Measurements from ENCODE around the gene INTS2. TPM values are rescaled to one million over a fixed set of nuclear protein-coding genes. Genes with fewer than 3 reads are reported as not detected.

Gene INTS2
- total RNA-seq, 4 donors from 2014 or later = 7.4 to 38.4 (median 15.9) TPM

- Histone ChIP-seq H3K27ac (no peak overlapping the region), H3K27me3 (no peaks in the 10 kb centered on the region), H3K4me1 (no peaks in the 10 kb centered on the region), H3K36me3 (no peaks in the 10 kb centered on the region), H3K4me3 (no peak overlapping the region), H3K9me3 (no peaks in the 10 kb centered on the region)
- no peak for TF ChIP-seq POLR2A (IDR thresholded peaks at IDR 0.05)
- no peak for TF ChIP-seq CTCF (IDR thresholded peaks at IDR 0.05)
- DNase-seq = no peak
- intact Hi-C loops (cut with DNase I; ENCODE audit: low total_unique reads) = no loop called here
Observed at GRCh38 chr17:61878520-61878919, 49.3 kb downstream of the INTS2 start.

- Histone ChIP-seq H3K4me3 (no peak overlapping the region), H3K9me3 (no peaks in the 10 kb centered on the region), H3K4me1 (no peaks in the 10 kb centered on the region), H3K36me3 (no peaks in the 10 kb centered on the region), H3K27ac (no peak overlapping the region), H3K27me3 (no peaks in the 10 kb centered on the region)
- TF ChIP-seq POLR2A (IDR thresholded peaks at IDR 0.05) = no peak
- TF ChIP-seq CTCF (IDR thresholded peaks at IDR 0.05) = no peak
- intact Hi-C loops (cut with DNase I; ENCODE audit: low total_unique reads) = no loop called here
- DNase-seq = no peak
Observed at GRCh38 chr17:61877837-61878236, 49.9 kb downstream of the INTS2 start.

GRCh38 chr17:61875804-61876203 lies 52.0 kb downstream of the INTS2 start:
- intact Hi-C loops (cut with DNase I; ENCODE audit: low total_unique reads) = no loop called here
- H3K9me3 ChIP-seq = no peaks in the 10 kb centered on the region
- no peak overlapping the region for H3K4me3 ChIP-seq
- DNase-seq = no peak
- H3K27me3 ChIP-seq = no peaks in the 10 kb centered on the region
- H3K27ac ChIP-seq = no peak overlapping the region
- H3K4me1 ChIP-seq = no peaks in the 10 kb centered on the region
- TF ChIP-seq POLR2A (IDR thresholded peaks at IDR 0.05) (no peak), CTCF (IDR thresholded peaks at IDR 0.05) (no peak)
- H3K36me3 ChIP-seq = no peaks in the 10 kb centered on the region

GRCh38 chr17:61875285-61875684 lies 52.5 kb downstream of the INTS2 start:
- DNase-seq = no peak
- H3K27me3 ChIP-seq = no peaks in the 10 kb centered on the region
- no peak overlapping the region for H3K27ac ChIP-seq
- H3K4me3 ChIP-seq = no peak overlapping the region
- intact Hi-C loops (cut with DNase I; ENCODE audit: low total_unique reads) = no loop called here
- no peak for TF ChIP-seq CTCF (IDR thresholded peaks at IDR 0.05)
- TF ChIP-seq POLR2A (IDR thresholded peaks at IDR 0.05) = no peak
- H3K4me1 ChIP-seq = no peaks in the 10 kb centered on the region
- H3K36me3 ChIP-seq = no peaks in the 10 kb centered on the region
- H3K9me3 ChIP-seq = no peaks in the 10 kb centered on the region

- intact Hi-C loops (cut with DNase I; ENCODE audit: low total_unique reads) = no loop called here
- Histone ChIP-seq H3K9me3 (no peaks in the 10 kb centered on the region), H3K27me3 (no peaks in the 10 kb centered on the region), H3K27ac (no peak overlapping the region), H3K36me3 (no peaks in the 10 kb centered on the region), H3K4me1 (no peaks in the 10 kb centered on the region), H3K4me3 (no peak overlapping the region)
- TF ChIP-seq CTCF (IDR thresholded peaks at IDR 0.05) (no peak), POLR2A (IDR thresholded peaks at IDR 0.05) (no peak)
- no peak for DNase-seq
Observed at GRCh38 chr17:61874075-61874474, 53.7 kb downstream of the INTS2 start.
